HG03342 (cell line): ENCODE results near the gene OR5K4.

Experiments used
- ATAC-seq: cut with Tn5 transposase; IDR thresholded peaks from one replicate; pipeline ENCODE4 v1.9.1; 2021; ENCODE audit warnings: mild to moderate bottlenecking, moderate library complexity; ENCODE audit not compliant: unreplicated experiment

The OR5K4 gene

GRCh38 chr3:98353554-98353953, at the start of gene OR5K4:
Gene OR5K4, plus strand, starts transcription at chr3:98353854. Its CDS starts 0 bp downstream, at chr3:98353854.
- no peak for ATAC-seq

GRCh38 chr3:98322101-98322500, 31.6 kb upstream of the OR5K4 start:
- no peak for ATAC-seq

- ATAC-seq = no peak
These were observed 31.0 kb upstream of the OR5K4 start for GRCh38 chr3:98322686-98323085.

GRCh38 chr3:98323425-98323824, 30.2 kb upstream of the OR5K4 start:
- ATAC-seq = no peak

GRCh38 chr3:98325055-98325454, 28.6 kb upstream of the OR5K4 start:
- no peak for ATAC-seq

GRCh38 chr3:98326105-98326893, 27.4 kb upstream of the OR5K4 start:
- no peak for ATAC-seq

- ATAC-seq = no peak
These were observed 26.7 kb upstream of the OR5K4 start for GRCh38 chr3:98326945-98327344.

- ATAC-seq = no peak
These were observed 24.7 kb upstream of the OR5K4 start for GRCh38 chr3:98328933-98329332.

GRCh38 chr3:98329392-98330124, 24.1 kb upstream of the OR5K4 start:
- ATAC-seq = peak; percentile 74

GRCh38 chr3:98331329-98331728, 22.3 kb upstream of the OR5K4 start:
- ATAC-seq = no peak

GRCh38 chr3:98333989-98334606, 19.6 kb upstream of the OR5K4 start:
- ATAC-seq = no peak

GRCh38 chr3:98339031-98339430, 14.6 kb upstream of the OR5K4 start:
- ATAC-seq = no peak

GRCh38 chr3:98341758-98342157, 11.9 kb upstream of the OR5K4 start:
- no peak for ATAC-seq

- ATAC-seq = peak; percentile 74
These were observed 9.8 kb upstream of the OR5K4 start for GRCh38 chr3:98343647-98344507.

- ATAC-seq = no peak
These were observed 3.6 kb upstream of the OR5K4 start for GRCh38 chr3:98350082-98350481.

- ATAC-seq = no peak
These were observed 5.6 kb downstream of the OR5K4 start for GRCh38 chr3:98359250-98359649.

- peak; percentile 76 for ATAC-seq
These were observed 6.5 kb downstream of the OR5K4 start for GRCh38 chr3:98359993-98360675.

GRCh38 chr3:98360681-98361080, 7.0 kb downstream of the OR5K4 start:
- ATAC-seq = no peak

GRCh38 chr3:98361289-98361688, 7.6 kb downstream of the OR5K4 start:
- ATAC-seq = peak; percentile 57
